ENCODE measurements around the gene CHMP2A. TPM values are rescaled to one million over a fixed set of nuclear protein-coding genes. Genes with fewer than 3 reads are reported as not detected.

CHMP2A gene
- total and polyA plus RNA-seq, 2 of the 13 experiments (the other 11 are each of a cell fraction or from before 2014, with no cell fraction given) = 49.7 to 55.0 TPM

DNA sequence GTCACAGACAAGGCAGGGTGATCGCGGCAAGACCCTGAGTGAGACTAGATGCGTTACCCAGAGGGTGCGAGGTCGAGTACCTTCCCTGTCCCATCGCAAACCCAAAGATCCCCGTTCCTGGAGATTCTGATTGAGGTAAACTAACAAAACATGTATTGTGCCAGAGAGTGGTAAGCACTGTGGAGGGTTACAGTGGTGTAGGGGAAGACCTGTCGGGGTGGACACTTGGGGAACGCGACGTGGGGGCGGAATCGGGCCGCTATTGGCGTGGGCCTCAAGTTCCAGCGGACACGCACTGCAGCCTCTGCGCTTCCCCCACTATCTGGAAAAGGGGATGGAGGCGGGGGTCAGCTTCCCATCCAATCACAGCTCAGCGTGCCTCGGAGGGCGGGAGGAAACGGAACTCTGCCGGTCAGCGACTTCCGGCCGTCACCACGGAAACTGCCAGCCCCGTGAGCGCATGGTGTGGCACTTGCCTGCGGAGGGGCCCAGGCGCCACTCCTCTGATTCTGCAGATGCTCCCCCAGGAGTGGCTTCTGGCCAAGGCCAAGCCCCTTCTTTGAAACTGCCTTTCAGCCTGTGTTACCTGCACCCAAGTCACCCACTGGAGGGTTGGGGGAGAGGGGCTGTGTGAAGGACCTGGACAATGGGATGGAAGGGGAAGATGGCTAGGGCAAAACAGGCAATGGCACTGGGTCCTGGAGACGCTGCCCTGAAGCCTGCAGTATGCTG is 4.5 kb upstream of the CHMP2A start (continued):
- TF ChIP-seq ATF7-NPFF (CRISPR knock-in tag; IDR thresholded peaks at IDR 0.05; ENCODE audit: low read depth) = peak; percentile 60
- peak; percentile 85 for TF ChIP-seq SRSF1 (optimal IDR thresholded peaks at IDR 0.05; ENCODE audit: low read depth, low read length)
- TF ChIP-seq PHB2 (IDR thresholded peaks at IDR 0.05; ENCODE audit: partially characterized antibody) = no peak
- TF ChIP-seq PHF5A (CRISPR knock-in tag; IDR thresholded peaks at IDR 0.05; ENCODE audit: low read depth, unreplicated experiment) = peak; percentile 35
- TF ChIP-seq MXD3 (CRISPR knock-in tag; IDR thresholded peaks at IDR 0.05) = peak; percentile 70
- TF ChIP-seq ZSCAN31 (CRISPR knock-in tag; IDR thresholded peaks at IDR 0.05; ENCODE audit: low read depth) = no peak
- peak; percentile 74 for TF ChIP-seq CREM (IDR thresholded peaks at IDR 0.05)
- TF ChIP-seq CREM (CRISPR knock-in tag; IDR thresholded peaks at IDR 0.05) = no peak
- TF ChIP-seq SP4 (CRISPR knock-in tag; IDR thresholded peaks at IDR 0.05) = peak; percentile 62
- TF ChIP-seq ZFP37 (CRISPR knock-in tag; IDR thresholded peaks at IDR 0.05; ENCODE audit: borderline replicate concordance) = no peak; the same call in 1 of the 2 replicates
- no peak; the same call in 1 of the 2 replicates for TF ChIP-seq ZNF75D (CRISPR knock-in tag; IDR thresholded peaks at IDR 0.05; ENCODE audit: borderline replicate concordance)
- TF ChIP-seq TAF1 (CRISPR knock-in tag; IDR thresholded peaks at IDR 0.05) = peak; percentile 66
- TF ChIP-seq ELF1 (CRISPR knock-in tag; IDR thresholded peaks at IDR 0.05) = peak; percentile 78
- no peak for TF ChIP-seq PLRG1 (conservative IDR thresholded peaks at IDR 0.05)
- peak; percentile 58; the same call in 1 of the 2 replicates for TF ChIP-seq ZNF441 (CRISPR knock-in tag; IDR thresholded peaks at IDR 0.05; ENCODE audit: borderline replicate concordance)
- TF ChIP-seq, protein P1, sequence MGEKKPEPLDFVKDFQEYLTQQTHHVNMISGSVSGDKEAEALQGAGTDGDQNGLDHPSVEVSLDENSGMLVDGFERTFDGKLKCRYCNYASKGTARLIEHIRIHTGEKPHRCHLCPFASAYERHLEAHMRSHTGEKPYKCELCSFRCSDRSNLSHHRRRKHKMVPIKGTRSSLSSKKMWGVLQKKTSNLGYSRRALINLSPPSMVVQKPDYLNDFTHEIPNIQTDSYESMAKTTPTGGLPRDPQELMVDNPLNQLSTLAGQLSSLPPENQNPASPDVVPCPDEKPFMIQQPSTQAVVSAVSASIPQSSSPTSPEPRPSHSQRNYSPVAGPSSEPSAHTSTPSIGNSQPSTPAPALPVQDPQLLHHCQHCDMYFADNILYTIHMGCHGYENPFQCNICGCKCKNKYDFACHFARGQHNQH (CRISPR knock-in tag; IDR thresholded peaks at IDR 0.05) = peak; percentile 42; the same call in 1 of the 2 replicates
- TF ChIP-seq REPIN1 (CRISPR knock-in tag; IDR thresholded peaks at IDR 0.05; ENCODE audit: borderline replicate concordance, low read depth) = 0 out of 2 replicates have a peak, but pooled peaks have one; percentile 54
- TF ChIP-seq RBFOX2 (IDR thresholded peaks at IDR 0.05; ENCODE audit: low read depth, low read length) = peak; percentile 2; the same call in 1 of the 2 replicates
- peak; percentile 27; the same call in 1 of the 2 replicates for TF ChIP-seq HDAC2 (CRISPR knock-in tag; IDR thresholded peaks at IDR 0.05)
- TF ChIP-seq ARHGAP35 (CRISPR knock-in tag; IDR thresholded peaks at IDR 0.05; ENCODE audit: borderline replicate concordance) = no peak; the same call in none of the 2 replicates
- no peak for TF ChIP-seq ZFAT (CRISPR knock-in tag; conservative IDR thresholded peaks at IDR 0.05)
- TF ChIP-seq, protein P2, sequence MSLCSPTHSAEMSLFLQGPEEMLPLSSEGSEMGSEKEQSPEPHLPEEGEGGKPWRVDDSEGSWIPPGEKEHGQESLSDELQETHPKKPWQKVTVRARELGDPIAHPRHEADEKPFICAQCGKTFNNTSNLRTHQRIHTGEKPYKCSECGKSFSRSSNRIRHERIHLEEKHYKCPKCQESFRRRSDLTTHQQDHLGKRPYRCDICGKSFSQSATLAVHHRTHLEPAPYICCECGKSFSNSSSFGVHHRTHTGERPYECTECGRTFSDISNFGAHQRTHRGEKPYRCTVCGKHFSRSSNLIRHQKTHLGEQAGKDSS (CRISPR knock-in tag; IDR thresholded peaks at IDR 0.05; ENCODE audit: borderline replicate concordance, low read depth) = 0 out of 2 replicates have a peak, but pooled peaks have one; percentile 83
- 0 out of 2 replicates have a peak, but pooled peaks have one; percentile 38 for TF ChIP-seq NCOA1 (CRISPR knock-in tag; IDR thresholded peaks at IDR 0.05)
- peak; percentile 13; the same call in 1 of the 2 replicates for TF ChIP-seq ZFY (CRISPR knock-in tag; IDR thresholded peaks at IDR 0.05)
- TF ChIP-seq NFATC3 (CRISPR knock-in tag; IDR thresholded peaks at IDR 0.05) = 0 out of 2 replicates have a peak, but pooled peaks have one; percentile 1
- TF ChIP-seq IKZF4 (CRISPR knock-in tag; IDR thresholded peaks at IDR 0.05; ENCODE audit: borderline replicate concordance, low read depth, not compliant biosample characterization) = peak; percentile 75
- TF ChIP-seq ZBTB7A (CRISPR knock-in tag; IDR thresholded peaks at IDR 0.05) = peak; percentile 59; the same call in 1 of the 2 replicates
- TF ChIP-seq FOSL2 (CRISPR knock-in tag; IDR thresholded peaks at IDR 0.05) = no peak
- TF ChIP-seq YEATS2 (CRISPR knock-in tag; IDR thresholded peaks at IDR 0.05; ENCODE audit: borderline replicate concordance) = no peak; the same call in 1 of the 2 replicates
- TF ChIP-seq ZBTB20 (CRISPR knock-in tag; IDR thresholded peaks at IDR 0.05; ENCODE audit: borderline replicate concordance, low read depth) = peak; percentile 73; the same call in 1 of the 2 replicates
